Medulla oblongata (tissue), 1 donor: ENCODE data around the gene LGALS7.

Source experiments
- DNase-seq: peaks from one replicate; pipeline ENCODE4 v3.0.0-alpha.2; 2015; ENCODE audit errors: extremely low spot score

The LGALS7 gene

GRCh38 chr19:38740932-38741331 lies 32.4 kb downstream of the LGALS7 start:
- DNase-seq: no peak

DNA sequence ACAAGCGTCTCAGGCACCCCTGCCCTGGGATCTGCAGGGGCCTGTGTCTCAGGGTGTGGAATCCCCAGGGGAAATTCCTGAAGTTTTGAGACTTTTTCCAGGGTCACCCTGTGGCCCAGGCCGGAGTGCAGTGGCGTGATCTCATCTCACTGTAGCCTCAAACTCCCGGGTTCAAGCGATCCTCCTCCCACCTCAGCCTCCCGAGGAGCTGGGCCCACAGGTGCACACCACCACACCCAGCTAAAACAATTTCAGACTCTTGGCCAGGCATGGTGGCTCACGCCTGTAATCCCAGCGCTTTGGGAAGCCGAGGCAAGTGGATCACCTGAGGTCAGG lies 33.1 kb downstream of the LGALS7 start:
- no peak for DNase-seq

DNA sequence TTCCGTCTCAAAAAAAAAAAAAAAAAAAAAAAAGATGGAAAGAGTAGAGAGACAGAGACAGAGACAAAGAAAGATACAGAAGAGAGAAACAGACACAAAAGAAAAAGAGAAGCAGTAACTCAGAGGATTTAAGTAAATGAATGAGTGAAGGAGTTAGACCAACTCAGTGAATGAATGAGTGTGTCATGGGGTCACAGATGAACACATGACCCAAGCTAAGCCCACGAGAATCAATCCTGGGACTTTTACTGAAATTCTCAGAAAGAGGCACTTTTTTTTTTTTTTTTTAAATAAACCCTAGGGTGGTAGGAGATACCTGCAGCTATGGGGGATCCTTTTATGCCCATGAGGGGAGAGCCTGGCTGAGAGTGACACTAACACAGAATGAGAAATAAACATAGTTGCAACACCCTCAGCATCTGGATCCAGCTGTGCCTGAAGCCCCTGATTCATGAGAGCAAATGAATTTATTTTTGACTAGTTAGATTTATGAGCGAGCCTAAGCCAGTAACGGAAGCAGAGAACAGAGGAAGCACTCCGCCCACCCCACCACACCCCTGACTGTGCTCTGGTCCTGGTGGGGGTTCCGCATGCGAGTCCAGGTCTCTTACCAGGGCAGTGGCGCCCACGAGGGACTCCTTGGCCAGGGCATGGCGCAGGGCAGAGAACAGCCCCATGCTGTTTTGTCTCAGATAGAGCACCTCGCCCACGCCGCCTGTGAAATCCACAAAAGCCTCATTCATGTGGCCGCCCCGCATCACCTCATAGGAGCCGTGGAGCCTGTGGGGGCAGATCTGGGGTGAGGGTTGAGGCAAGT lies 33.7 kb downstream of the LGALS7 start:
- DNase-seq: no peak

GRCh38 chr19:38737921-38738737 lies 35.2 kb downstream of the LGALS7 start:
- DNase-seq: no peak

DNA sequence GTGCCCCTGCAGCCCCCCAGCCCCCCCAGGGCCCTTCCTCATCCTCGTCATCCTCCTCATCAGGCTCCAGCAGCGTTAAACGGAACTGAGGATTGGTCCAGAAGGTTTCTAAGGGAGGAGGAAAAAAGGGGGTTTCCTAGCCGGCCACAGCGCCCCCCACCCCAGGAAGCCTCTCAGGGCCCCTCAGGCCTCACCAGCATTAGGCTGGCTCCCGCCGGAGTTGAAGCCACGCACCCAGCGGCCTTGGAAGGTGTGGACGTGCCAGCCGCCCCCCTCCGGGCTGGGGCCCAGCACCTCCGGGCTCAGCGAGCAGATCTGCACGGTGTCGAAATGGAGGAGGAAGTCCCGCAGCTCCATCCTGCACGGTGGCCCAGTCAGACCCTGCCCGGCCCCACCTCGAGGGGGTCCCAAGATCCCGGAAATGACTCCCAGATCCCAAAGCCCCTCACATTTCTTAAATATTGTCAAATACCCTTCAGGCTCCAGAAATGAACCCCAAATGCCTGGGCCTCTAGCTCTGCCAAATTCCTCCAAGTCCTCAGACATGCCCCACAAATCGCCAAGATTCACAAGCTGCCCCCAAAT lies 35.9 kb downstream of the LGALS7 start:
- DNase-seq: no peak

- DNase-seq: no peak
Measured at GRCh38 chr19:38736413-38737280, 36.7 kb downstream of the LGALS7 start.

DNA sequence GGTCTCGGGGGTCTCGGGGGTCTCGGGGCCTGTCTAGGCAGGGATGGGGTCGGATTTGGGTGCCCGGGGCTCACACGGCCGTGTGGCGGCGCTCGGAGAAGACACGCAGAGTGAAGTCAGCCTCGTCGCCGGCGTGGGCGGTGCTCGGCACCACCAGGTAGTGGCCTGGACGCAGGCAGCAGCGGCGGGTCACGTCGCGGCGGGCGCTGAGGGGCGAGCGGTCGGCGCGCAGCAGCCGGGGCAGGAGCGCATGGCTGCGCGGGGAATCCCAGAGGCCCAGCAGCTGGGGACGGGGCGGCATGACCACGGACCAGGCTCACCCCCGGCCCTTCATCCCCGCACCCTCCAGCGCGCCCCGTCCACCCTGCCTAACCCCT lies 37.3 kb downstream of the LGALS7 start:
- DNase-seq: no peak

- no peak for DNase-seq
Measured at GRCh38 chr19:38735257-38735686, 38.0 kb downstream of the LGALS7 start.

GRCh38 chr19:38734426-38735256 lies 38.7 kb downstream of the LGALS7 start:
- DNase-seq: no peak

DNA sequence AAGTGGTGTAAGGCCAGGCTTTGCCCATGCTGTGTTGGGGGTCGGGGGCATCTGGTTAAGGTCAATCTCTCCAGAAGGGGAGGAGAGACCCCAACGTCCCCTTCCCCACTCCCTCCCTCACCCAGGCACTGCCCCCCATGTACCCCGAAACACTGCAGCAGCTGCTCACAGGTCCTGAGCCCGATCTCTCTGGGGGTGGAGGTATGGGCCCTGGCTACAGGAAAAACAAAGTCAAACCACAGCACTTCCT lies 39.2 kb downstream of the LGALS7 start:
- no peak for DNase-seq

DNA sequence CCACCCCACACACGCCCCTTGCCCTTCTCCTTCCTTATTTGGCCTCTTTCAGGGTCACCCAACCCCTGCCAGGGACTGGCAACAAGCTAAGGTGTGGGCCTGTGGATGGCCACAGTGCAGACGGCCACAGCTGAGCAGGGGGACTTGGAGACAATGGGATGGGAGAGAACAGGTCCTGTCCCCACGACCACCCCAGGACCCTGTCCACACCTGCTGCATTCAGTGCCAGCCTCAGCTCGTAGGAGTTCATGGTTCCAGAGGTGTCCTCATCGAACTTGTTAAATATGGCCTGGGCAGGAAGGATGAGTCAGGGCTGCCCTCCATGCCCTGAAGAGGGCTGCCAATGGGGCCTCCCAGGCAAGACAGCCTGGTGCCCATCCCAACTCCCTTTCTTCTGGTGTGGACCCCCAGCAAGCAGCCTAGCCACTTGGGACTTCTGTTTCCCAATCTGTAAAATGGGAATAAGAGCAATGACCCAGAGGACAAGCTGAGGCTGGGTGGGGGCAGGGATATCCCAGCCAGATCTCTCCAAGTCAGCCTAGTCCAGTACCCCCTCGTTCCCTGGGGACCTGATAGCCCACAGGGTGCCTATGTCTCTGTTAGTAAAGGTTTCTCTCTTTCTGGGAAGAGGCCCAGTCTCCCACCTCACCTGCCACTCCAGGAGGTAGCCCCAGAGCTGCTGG lies 39.7 kb downstream of the LGALS7 start:
- DNase-seq: no peak

DNA sequence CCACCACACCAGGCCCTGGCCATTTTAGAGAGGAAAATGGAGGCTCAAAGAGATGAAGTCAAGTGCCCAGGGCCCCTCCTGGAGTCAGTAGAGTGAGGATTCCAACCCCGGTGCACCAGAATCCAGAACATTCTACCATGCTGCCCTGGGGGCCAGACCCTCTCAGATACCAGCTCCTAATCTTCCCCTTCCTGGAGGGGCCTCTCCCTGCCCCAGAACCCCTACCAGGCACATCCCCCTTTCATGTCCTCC lies 40.1 kb downstream of the LGALS7 start:
- DNase-seq: no peak

GRCh38 chr19:38731654-38732301 lies 41.5 kb downstream of the LGALS7 start:
- DNase-seq: no peak

DNA sequence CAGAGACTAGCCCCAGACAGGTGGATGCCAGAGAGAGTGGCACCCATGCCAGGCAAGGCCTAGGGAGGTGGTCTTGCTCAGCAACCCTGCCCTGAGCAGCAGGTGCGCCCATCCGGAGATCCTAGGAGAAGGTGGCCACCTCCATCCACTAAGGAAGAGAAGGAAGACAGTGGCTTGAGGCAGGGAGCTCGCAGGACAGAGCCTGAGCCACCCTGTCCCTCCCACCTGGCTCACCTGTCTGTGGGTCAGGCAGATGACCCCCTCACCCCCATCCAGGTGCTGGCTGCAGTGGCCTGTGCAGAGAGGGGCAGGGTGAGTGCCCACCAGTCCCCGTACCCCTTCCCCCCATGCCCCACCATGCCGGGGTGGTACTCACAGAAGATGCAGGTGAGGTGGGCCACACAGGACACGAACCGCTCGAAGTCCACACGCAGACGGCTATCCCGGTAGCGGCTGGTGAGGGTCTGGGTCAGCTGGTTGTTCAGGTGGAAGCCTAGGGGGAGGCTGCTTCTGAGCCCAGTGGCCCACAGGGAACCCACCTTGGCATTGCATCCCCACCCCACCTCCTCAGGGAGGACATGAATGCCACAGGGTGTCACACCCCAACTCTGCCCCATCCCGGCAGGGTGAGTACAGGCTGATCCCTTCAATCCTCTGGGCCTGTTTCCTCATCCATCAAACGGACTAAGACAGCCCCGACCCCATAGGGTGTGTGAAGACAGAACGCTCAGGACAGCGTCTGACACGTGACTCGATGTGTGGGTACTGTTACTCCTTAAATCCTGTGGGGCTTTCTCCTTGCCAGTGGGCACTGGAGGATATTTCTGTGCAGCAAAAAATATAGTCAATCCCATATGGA lies 42.4 kb downstream of the LGALS7 start:
- DNase-seq: no peak

DNA sequence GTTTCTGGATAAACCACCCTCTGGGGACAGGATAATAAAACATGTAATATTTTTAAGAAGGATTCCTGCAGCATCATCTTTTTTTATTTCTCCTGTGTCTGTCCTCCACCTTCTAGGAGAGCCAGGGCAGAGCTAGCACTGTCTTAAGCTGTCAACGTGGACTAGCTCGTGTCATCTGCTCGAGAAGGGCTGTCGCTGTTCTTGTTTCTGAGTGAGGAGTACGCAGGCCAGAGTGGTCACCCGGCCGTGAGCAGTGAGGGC lies 42.9 kb downstream of the LGALS7 start:
- DNase-seq: no peak

- no peak for DNase-seq
Measured at GRCh38 chr19:38729653-38730469, 43.5 kb downstream of the LGALS7 start.

GRCh38 chr19:38728752-38729541 lies 44.4 kb downstream of the LGALS7 start:
- no peak for DNase-seq
